ENCODE measurements around the gene JMJD8.

JMJD8 gene

GRCh38 chr16:689175-689897 is 5.2 kb upstream of the JMJD8 start:
- DNase-seq (ENCODE audit: low read depth) = no peak

GRCh38 chr16:687499-687898 is 3.4 kb upstream of the JMJD8 start:
- no peak for DNase-seq (ENCODE audit: low read depth)

DNA sequence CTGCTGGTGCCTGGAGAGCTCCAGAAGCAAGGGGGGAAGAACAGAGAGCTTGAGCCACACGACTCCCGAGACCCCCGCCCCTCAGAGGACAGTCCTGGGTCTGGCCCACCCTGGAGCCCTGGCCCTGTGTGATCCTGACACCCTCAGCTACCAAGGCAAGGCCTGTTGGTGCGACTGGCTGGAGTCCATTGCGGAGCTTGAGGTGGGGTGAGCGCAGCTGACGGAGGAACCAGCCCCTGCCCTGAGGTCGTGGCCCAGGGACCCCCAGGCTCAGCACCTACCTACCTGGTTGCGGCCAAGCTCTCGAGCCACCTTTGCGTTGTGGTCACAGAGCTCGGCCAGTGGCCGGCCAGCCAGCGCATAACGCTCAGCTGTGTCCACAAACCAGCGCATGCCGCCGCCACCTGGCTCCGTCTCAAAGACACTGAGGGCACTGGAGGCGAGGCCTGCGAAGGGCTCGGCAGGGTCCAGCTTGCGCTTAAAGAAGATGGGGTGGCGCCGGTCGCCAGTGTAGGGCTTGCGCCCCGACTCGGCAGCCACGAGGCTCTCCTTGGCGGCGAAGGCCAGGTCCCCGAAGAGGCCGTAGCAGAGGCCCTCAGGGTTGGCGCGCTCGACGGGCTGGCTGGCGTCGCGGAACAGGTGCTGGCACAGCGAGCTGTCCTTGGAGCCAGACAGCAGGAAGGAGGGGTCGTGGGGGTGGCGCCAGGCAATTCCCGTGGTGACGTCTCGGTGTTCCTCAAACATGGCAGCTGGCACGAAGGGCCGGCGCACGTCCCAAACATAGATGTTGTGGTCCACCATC is 2.5 kb upstream of the JMJD8 start:
- no peak for DNase-seq (ENCODE audit: low read depth)

GRCh38 chr16:685967-686366 is 1.8 kb upstream of the JMJD8 start:
- DNase-seq (ENCODE audit: low read depth) = no peak

- DNase-seq (ENCODE audit: low read depth) = no peak
These were observed 995 bp upstream of the JMJD8 start for GRCh38 chr16:684961-685696.

- DNase-seq (ENCODE audit: low read depth) = no peak
These were observed 601 bp downstream of the JMJD8 start for GRCh38 chr16:683396-684070.

DNA sequence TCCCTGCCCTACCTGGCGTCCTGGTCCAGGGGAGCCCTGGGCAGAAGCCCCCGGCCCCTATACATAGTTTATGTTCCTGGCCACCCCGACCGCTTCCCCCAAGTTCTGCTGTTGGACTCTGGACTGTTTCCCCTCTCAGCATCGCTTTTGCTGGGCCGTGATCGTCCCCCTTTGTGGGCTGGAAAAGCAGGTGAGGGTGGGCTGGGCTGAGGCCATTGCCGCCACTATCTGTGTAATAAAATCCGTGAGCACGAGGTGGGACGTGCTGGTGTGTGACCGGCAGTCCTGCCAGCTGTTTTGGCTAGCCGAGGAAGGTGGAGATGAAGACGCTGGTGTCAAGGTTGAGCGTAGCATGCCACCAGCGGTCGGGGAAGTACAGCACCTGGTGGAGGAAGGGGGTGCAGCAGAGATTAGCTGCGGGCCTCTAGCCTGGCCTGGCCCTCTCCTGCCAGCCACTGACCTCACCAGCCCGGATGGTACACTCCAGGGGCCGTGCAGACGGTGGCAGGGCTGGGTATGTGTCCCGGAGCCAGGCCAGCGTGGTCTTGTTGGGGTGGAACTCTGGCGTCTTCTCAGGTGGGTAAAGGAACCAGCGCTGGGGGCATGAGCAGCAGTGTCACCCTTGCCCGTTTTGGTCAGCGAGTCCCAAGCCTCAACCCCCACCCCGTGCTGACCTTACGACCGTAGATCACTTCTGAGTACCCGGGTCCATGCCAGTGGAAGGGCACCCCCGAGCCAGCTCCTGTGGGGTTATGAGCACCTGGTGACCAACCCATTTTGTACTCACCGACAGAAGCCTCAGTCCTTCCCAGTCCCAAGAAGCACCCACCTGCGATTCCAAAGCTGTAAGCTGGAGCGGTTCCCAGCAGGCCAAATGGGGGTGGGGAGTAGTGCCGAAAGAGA is 1.4 kb downstream of the JMJD8 start:
- no peak for DNase-seq (ENCODE audit: low read depth)

DNA sequence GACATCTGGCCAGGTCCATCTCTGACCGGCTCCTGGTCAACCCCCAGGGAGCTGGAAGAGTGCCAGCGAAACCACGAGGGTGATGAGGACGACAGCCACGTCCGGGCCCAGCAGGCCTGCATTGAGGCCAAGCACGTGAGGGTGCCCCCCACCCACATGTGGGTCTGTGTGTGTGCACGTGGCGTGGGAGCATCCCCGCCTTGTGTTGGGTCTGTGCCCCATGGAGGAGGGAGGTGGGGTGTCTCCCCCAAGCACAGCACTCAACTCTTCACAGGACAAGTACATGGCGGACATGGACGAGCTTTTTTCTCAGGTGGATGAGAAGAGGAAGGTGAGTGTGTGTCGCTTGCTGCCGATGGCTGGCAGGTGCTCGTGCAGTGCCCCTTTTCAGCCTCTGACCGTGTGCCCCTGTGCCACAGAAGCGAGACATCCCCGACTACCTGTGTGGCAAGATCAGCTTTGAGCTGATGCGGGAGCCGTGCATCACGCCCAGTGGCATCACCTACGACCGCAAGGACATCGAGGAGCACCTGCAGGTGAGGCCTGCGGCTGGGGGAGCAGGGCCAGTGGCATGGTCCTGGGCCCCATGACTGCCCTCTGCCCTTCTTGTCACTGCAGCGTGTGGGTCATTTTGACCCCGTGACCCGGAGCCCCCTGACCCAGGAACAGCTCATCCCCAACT is 2.2 kb downstream of the JMJD8 start:
- DNase-seq (ENCODE audit: low read depth) = no peak

DNA sequence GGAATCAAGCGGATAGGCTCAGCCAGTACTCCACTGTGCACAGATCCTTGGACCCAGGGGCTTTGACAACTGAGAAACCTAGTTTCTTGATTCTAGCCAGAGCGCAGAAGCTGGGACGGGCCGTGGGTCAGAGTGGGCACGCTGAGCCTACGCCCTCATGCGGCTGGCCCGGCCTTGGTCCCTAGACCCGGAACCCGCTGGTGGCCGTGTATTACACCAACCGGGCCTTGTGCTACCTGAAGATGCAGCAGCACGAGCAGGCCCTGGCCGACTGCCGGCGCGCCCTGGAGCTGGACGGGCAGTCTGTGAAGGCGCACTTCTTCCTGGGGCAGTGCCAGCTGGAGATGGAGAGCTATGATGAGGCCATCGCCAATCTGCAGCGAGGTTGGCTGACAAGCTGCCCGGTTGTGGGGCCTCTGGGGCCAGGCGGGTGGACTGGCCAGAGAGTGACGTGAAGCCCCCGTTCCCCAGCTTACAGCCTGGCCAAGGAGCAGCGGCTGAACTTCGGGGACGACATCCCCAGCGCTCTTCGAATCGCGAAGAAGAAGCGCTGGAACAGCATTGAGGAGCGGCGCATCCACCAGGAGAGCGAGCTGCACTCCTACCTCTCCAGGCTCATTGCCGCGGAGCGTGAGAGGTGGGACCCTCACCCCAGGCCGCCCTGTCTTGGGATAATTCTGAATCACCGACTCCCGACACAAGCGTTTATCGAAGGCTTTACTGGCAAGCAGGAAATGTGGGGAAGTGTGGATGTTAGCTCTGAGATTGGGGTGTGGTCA is 3.0 kb downstream of the JMJD8 start:
- peak; percentile 43 for DNase-seq (ENCODE audit: low read depth)

- no peak for DNase-seq (ENCODE audit: low read depth)
These were observed 3.5 kb downstream of the JMJD8 start for GRCh38 chr16:680625-680945.

- DNase-seq (ENCODE audit: low read depth) = peak; percentile 68
These were observed 4.1 kb downstream of the JMJD8 start, which contains the start of gene STUB1 for GRCh38 chr16:679814-680624. Gene STUB1 (plus strand): TSS chr16:680410. CDS start chr16:680526, 116 bp downstream.

DNA sequence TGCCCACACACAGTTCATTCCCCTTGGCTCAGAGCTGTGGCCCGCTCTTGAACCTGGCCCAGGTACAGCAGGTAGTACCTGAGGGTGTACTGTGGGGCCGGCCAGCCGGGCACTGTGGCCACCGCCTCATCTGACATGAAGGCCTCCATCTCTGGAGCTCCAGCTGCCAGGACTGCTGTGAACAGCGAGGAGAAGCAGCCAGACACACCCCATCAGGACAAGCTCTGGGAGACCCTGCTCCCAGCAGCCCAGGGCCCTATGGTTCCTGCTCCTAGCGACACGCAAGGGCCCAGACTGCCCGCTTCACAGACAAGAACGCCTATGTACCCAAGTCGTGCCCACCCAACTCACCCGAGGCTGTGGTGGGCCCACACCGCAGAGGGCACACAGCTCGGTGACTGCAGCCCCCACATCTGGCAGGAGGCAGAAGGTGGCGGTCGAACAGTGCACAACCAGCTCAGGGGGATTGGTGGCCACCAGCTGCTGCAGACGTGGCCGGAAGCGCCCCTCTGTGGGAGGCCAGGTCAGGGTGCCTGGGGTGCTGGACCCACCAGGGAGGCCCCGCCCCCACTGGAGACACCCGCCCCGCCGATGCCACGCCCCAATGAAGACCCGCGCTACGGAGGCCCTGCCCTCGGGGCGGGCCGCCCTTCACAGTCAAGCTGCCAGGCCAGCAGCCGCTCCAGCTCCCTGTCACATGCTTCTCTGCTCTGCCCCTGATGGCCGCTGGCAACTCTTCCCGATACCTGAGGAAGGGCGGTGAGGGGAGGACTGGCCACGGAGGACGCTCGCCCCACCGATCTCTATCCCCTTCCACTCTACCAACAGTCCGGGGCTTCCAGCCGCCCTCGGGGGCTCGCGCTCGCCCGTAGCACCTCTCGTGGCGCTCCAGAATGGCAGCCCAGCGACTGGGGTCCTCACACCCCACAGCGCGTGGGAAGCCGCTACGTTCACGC is 5.0 kb downstream of the JMJD8 start:
- DNase-seq (ENCODE audit: low read depth) = no peak

- no peak for DNase-seq (ENCODE audit: low read depth)
These were observed 5.8 kb downstream of the JMJD8 start for GRCh38 chr16:678209-678857.

GRCh38 chr16:677316-678190 is 6.6 kb downstream of the JMJD8 start:
- no peak for DNase-seq (ENCODE audit: low read depth)

- DNase-seq (ENCODE audit: low read depth) = no peak
These were observed 7.2 kb downstream of the JMJD8 start for GRCh38 chr16:676913-677312.

- DNase-seq (ENCODE audit: low read depth) = no peak
These were observed 7.6 kb downstream of the JMJD8 start for GRCh38 chr16:676565-676902.
